Thyroid gland (tissue), 4 donors: ENCODE measurements around the gene CHST8.

Experiments used
- CTCF ChIP-seq, 6 experiments: fragments of 200-600 bp in 3 of 6; fragments of 450-650 bp in 3 of 6; sonication (generic) in 3 of 6; IDR thresholded peaks; one replicate each; pipeline ENCODE4 v1.5.1; 2016 to 2019; ENCODE audit warnings: antibody characterized with exemption in 6 of 6, mild to moderate bottlenecking in 2 of 6, inconsistent platforms in 1 of 6, moderate library complexity in 1 of 6
- POLR2A ChIP-seq, 2 donors: fragments of 450-650 bp; IDR thresholded peaks; one replicate each; pipeline ENCODE4 v1.6.1; 2017; ENCODE audit warnings: antibody characterized with exemption in 2 of 2, mild to moderate bottlenecking in 2 of 2, moderate library complexity in 1 of 2

GRCh38 chr19:33724721-33725060 lies 102.9 kb downstream of the CHST8 start:
- TF ChIP-seq CTCF (IDR thresholded peaks at IDR 0.05) (no peak), POLR2A (IDR thresholded peaks at IDR 0.05) (no peak)
